IMR-90 (cell line): Measurements from ENCODE around the gene UBN1. TPM values are rescaled to one million over a fixed set of nuclear protein-coding genes. Genes with fewer than 3 reads are reported as not detected.

Experiments
- ATAC-seq: fragments of 200-7000 bp; cut with Tn5 transposase; 2 replicates; pipeline ENCODE4 v1.9.1; 2020; ENCODE audit warnings: low read depth, mild to moderate bottlenecking, moderate library complexity
- BruUV-seq: library from RNA; stranded (reverse); fragments of 400-500 nt; replicated peaks from 2 replicates; lab custom pipeline; 2021; lab: Mats Ljungman, UMichigan
- CTCF ChIA-PET: fragments of 300-600 bp; formaldehyde crosslinking; extraction: SDS; loops from one replicate; lab custom pipeline; 2021; ENCODE audit warnings: antibody characterized with exemption; lab: Yijun Ruan, JAX
- POLR2A ChIA-PET: fragments of 300-600 bp; sonication (Branson Sonifier 250); formaldehyde crosslinking; loops from one replicate; lab custom pipeline; 2022; ENCODE audit warnings: antibody characterized with exemption; ENCODE audit not compliant: unreplicated experiment; lab: Charles Lee
- DNase-seq: peaks from one replicate; pipeline ENCODE4 v3.0.0; 2013
- H2AFZ ChIP-seq: replicated peaks from 2 replicates; pipeline ENCODE3; 2013; ENCODE audit warnings: low read length, mild to moderate bottlenecking; ENCODE audit not compliant: poor library complexity
- H2AK5ac ChIP-seq: 2 replicates; pipeline ENCODE4 v1.6.1; 2013; ENCODE audit warnings: low read depth, low read length, inconsistent platforms
- H2AK9ac ChIP-seq: replicated peaks from 2 replicates; pipeline ENCODE3; 2013; ENCODE audit warnings: mild to moderate bottlenecking, low read depth, low read length, moderate library complexity; ENCODE audit not compliant: poor library complexity
- H2BK120ac ChIP-seq: 2 replicates; pipeline ENCODE4 v1.6.1; 2013; ENCODE audit warnings: low read depth, low read length, inconsistent platforms
- H2BK15ac ChIP-seq: 3 replicates; pipeline ENCODE4 v1.6.1; 2013; ENCODE audit warnings: low read depth, low read length, inconsistent platforms
- H2BK20ac ChIP-seq: 2 replicates; pipeline ENCODE4 v1.6.1; 2013; ENCODE audit warnings: low read depth, mild to moderate bottlenecking, inconsistent platforms, low read length, moderate library complexity
- H2BK5ac ChIP-seq: 2 replicates; pipeline ENCODE4 v1.6.1; 2013; ENCODE audit warnings: mild to moderate bottlenecking, low read depth, low read length, inconsistent platforms; ENCODE audit not compliant: poor library complexity, severe bottlenecking
- H3K14ac ChIP-seq: replicated peaks from 2 replicates; pipeline ENCODE4 v1.6.1; 2013; ENCODE audit warnings: low read depth, low read length, inconsistent platforms
- H3K18ac ChIP-seq: 2 replicates; pipeline ENCODE4 v1.6.1; 2013; ENCODE audit warnings: low read depth, low read length, control low read depth
- H3K23ac ChIP-seq: 2 replicates; pipeline ENCODE4 v1.6.1; 2013; ENCODE audit warnings: low read depth, low read length, inconsistent platforms
- H3K27ac ChIP-seq: 2 replicates; pipeline ENCODE4 v1.5.1; 2013; ENCODE audit warnings: mild to moderate bottlenecking, control low read depth, low read length; ENCODE audit not compliant: insufficient read depth
- H3K27me3 ChIP-seq: 2 replicates; pipeline ENCODE4 v1.6.1; 2013; ENCODE audit warnings: low read length; ENCODE audit not compliant: control insufficient read depth, insufficient read depth
- H3K36me3 ChIP-seq: 2 replicates; pipeline ENCODE4 v1.6.1; 2013; ENCODE audit warnings: low read length, mixed read lengths; ENCODE audit not compliant: control insufficient read depth, insufficient read depth
- H3K4ac ChIP-seq: 2 replicates; pipeline ENCODE4 v1.6.1; 2013; ENCODE audit warnings: low read depth, low read length, inconsistent platforms
- H3K4me1 ChIP-seq: 2 replicates; pipeline ENCODE4 v1.6.1; 2013; ENCODE audit warnings: low read length, mixed read lengths; ENCODE audit not compliant: control insufficient read depth, insufficient read depth
- H3K4me2 ChIP-seq: 2 replicates; pipeline ENCODE4 v1.6.1; 2013; ENCODE audit warnings: low read depth, mild to moderate bottlenecking, control low read depth, low read length, moderate library complexity
- H3K4me3 ChIP-seq: 2 replicates; pipeline ENCODE4 v1.5.1; 2013; ENCODE audit warnings: low read depth, mild to moderate bottlenecking, control low read depth, low read length, moderate library complexity; ENCODE audit not compliant: insufficient read depth
- H3K56ac ChIP-seq: 2 replicates; pipeline ENCODE4 v1.6.1; 2013; ENCODE audit warnings: low read length, inconsistent platforms; ENCODE audit not compliant: insufficient read depth; ENCODE audit errors: extremely low read depth
- H3K79me1 ChIP-seq, 2 experiments: 2 replicates each; pipeline ENCODE4 v1.6.1; 2013; ENCODE audit warnings: low read length in 2 of 2, inconsistent platforms in 1 of 2, low read depth in 1 of 2
- H3K9ac ChIP-seq: 2 replicates; pipeline ENCODE4 v1.6.1; 2013; ENCODE audit warnings: low read depth, low read length, control low read depth
- H3K9me1 ChIP-seq: 2 replicates; pipeline ENCODE4 v1.6.1; 2013; ENCODE audit warnings: low read length, inconsistent platforms; ENCODE audit not compliant: insufficient read depth
- H3K9me3 ChIP-seq: 2 replicates; pipeline ENCODE4 v1.6.1; 2013; ENCODE audit warnings: low read length; ENCODE audit not compliant: control insufficient read depth, insufficient read depth
- H4K20me1 ChIP-seq: 2 replicates; pipeline ENCODE4 v1.6.1; 2013; ENCODE audit warnings: low read length, inconsistent platforms; ENCODE audit not compliant: insufficient read depth
- H4K5ac ChIP-seq: 2 replicates; pipeline ENCODE4 v1.6.1; 2013; ENCODE audit warnings: mild to moderate bottlenecking, low read depth, low read length, control low read depth
- H4K8ac ChIP-seq, 2 experiments: 2 replicates each; pipeline ENCODE4 v1.6.1; 2013; ENCODE audit warnings: low read depth in 2 of 2, low read length in 2 of 2, control low read depth in 1 of 2, inconsistent platforms in 1 of 2
- H4K91ac ChIP-seq: 2 replicates; pipeline ENCODE4 v1.6.1; 2013; ENCODE audit warnings: low read depth, low read length, inconsistent platforms; ENCODE audit not compliant: insufficient read depth
- BHLHE40 ChIP-seq: fragments of 150-350 bp; IDR thresholded peaks from 2 replicates; pipeline ENCODE4 v1.6.1; 2016; ENCODE audit warnings: mild to moderate bottlenecking, low read depth, low read length
- CEBPB ChIP-seq: IDR thresholded peaks from 2 replicates; pipeline ENCODE4 v1.6.1; 2012; ENCODE audit warnings: low read depth, low read length, improper control_type of control experiment
- CHD1 ChIP-seq: IDR thresholded peaks from 2 replicates; pipeline ENCODE4 v1.6.1; 2012; ENCODE audit warnings: low read depth, low read length, improper control_type of control experiment
- CTCF ChIP-seq: conservative IDR thresholded peaks from 2 replicates; pipeline ENCODE4 v1.5.1; 2012; ENCODE audit warnings: mild to moderate bottlenecking, low read depth, low read length, improper control_type of control experiment
- ELK1 ChIP-seq: fragments of 150-350 bp; IDR thresholded peaks from 2 replicates; pipeline ENCODE4 v1.6.1; 2016; ENCODE audit warnings: low read depth, mild to moderate bottlenecking, low read length, moderate library complexity, borderline replicate concordance
- FOS ChIP-seq: fragments of 150-350 bp; IDR thresholded peaks from 2 replicates; pipeline ENCODE4 v1.6.1; 2016; ENCODE audit warnings: low read depth, low read length
- MAFK ChIP-seq: IDR thresholded peaks from 2 replicates; pipeline ENCODE4 v1.6.1; 2012; ENCODE audit warnings: low read depth, low read length, improper control_type of control experiment
- MAZ ChIP-seq: IDR thresholded peaks from 2 replicates; pipeline ENCODE4 v1.6.1; 2012; ENCODE audit warnings: low read depth, mild to moderate bottlenecking, low read length, improper control_type of control experiment, moderate library complexity, borderline replicate concordance
- MXI1 ChIP-seq: IDR thresholded peaks from 2 replicates; pipeline ENCODE4 v1.6.1; 2012; ENCODE audit warnings: low read depth, mild to moderate bottlenecking, low read length, moderate library complexity, borderline replicate concordance
- NFE2L2 ChIP-seq: fragments of 150-350 bp; IDR thresholded peaks from 2 replicates; pipeline ENCODE4 v1.6.1; 2016; ENCODE audit warnings: low read depth, mild to moderate bottlenecking, low read length
- POLR2A ChIP-seq: IDR thresholded peaks from 2 replicates; pipeline ENCODE4 v1.6.1; 2012; ENCODE audit warnings: mild to moderate bottlenecking, low read depth, low read length
- RAD21 ChIP-seq: IDR thresholded peaks from 2 replicates; pipeline ENCODE4 v1.6.1; 2012; ENCODE audit warnings: low read length, improper control_type of control experiment
- RCOR1 ChIP-seq: IDR thresholded peaks from 2 replicates; pipeline ENCODE4 v1.6.1; 2012; ENCODE audit warnings: mild to moderate bottlenecking, low read length, improper control_type of control experiment; ENCODE audit not compliant: insufficient replicate concordance
- RFX5 ChIP-seq: IDR thresholded peaks from 2 replicates; pipeline ENCODE4 v1.8.0; 2012; ENCODE audit warnings: low read depth, mild to moderate bottlenecking, low read length, moderate library complexity
- SMC3 ChIP-seq: fragments of 150-350 bp; IDR thresholded peaks from 2 replicates; pipeline ENCODE4 v1.6.1; 2016; ENCODE audit warnings: low read depth, mild to moderate bottlenecking, antibody characterized with exemption, low read length, moderate library complexity
- WGBS, 2 experiments: methylation state at CpG; one replicate each; pipeline versions ENCODE4 v1.1.5 to v1.1.7; 2013; ENCODE audit warnings: missing lambda C conversion rate in 2 of 2; ENCODE audit not compliant: insufficient read length in 1 of 2; ENCODE audit errors: extremely low coverage in 2 of 2; 5-methylcytosine and 5-hydroxymethylcytosine counted together
- dilution Hi-C: fragments of 300-500 bp; cut with HindIII; formaldehyde crosslinking; loops from one replicate; pipeline ENCODE4 v1.14.3; 2018; ENCODE audit warnings: low sequenced_read_pairs; ENCODE audit not compliant: unreplicated experiment
- in situ Hi-C: fragments of 300-500 bp; cut with MboI; formaldehyde crosslinking; loops from 3 replicates; pipeline ENCODE4 v1.14.3; 2019; ENCODE audit warnings: low sequenced_read_pairs, inconsistent platforms, mixed read lengths
- intact Hi-C: fragments of 100-400 bp; cut with micrococcal nuclease; formaldehyde crosslinking; loops from 2 replicates; pipeline ENCODE4 v1.10.0; 2022
- polyA plus RNA-seq, 3 experiments: library from polyadenylated mRNA; depleted of rRNA; stranded (reverse); fragments of >200 nt; gene quantifications; 2 replicates each; pipeline ENCODE4 v1.2.3, GENCODE V29; 2012; ENCODE audit warnings: low replicate concordance in 1 of 3
- total RNA-seq: library from RNA; depleted of rRNA; stranded (reverse); fragments of >200 nt; gene quantifications from 2 replicates; pipeline ENCODE4 v1.2.3, GENCODE V29; 2012

UBN1 gene
- total and polyA plus RNA-seq, 2 of the 4 experiments (the other 2 are of a cell fraction): 5.7 to 16.3 TPM

GRCh38 chr16:4855804-4856203 is 8.5 kb downstream of the UBN1 start:
- peaks cover 21 to 62% of the 10 kb centered on the region in 2 experiments for H3K79me1 ChIP-seq
- no peaks in the 10 kb centered on the region for H3K9me3 ChIP-seq
- no peak overlapping the region for H4K5ac ChIP-seq
- no TSS peak for BruUV-seq
- no peak overlapping the region for H2AK5ac ChIP-seq
- intact Hi-C loops (no loop called here), in situ Hi-C loops (no loop called here), dilution Hi-C loops (no loop called here)
- H3K36me3 ChIP-seq: peaks cover 46% of the 10 kb centered on the region
- no peak overlapping the region for H3K27ac ChIP-seq
- no peak overlapping the region for H2AFZ ChIP-seq
- H3K4me2 ChIP-seq: no peak overlapping the region
- no peak overlapping the region for H3K18ac ChIP-seq
- H3K4me3 ChIP-seq: no peak overlapping the region
- no peaks in the 10 kb centered on the region for H3K27me3 ChIP-seq
- H2BK120ac ChIP-seq: no peak overlapping the region
- ChIA-PET CTCF (no interaction called here), POLR2A (no interaction called here)
- H3K56ac ChIP-seq: no peak overlapping the region
- WGBS, 2 experiments: no CpG with 5 or more reads among the region's 2 CpGs
- ATAC-seq (no peak), DNase-seq (no peak)
- peaks cover 4% of the 10 kb centered on the region; the same call in 1 of the 2 replicates for H3K9me1 ChIP-seq
- no peak overlapping the region for H2BK20ac ChIP-seq
- TF ChIP-seq RCOR1 (no peak), CHD1 (no peak), NFE2L2 (no peak), MAFK (no peak), RFX5 (no peak), SMC3 (no peak), FOS (no peak), POLR2A (no peak), CTCF (no peak), MAZ (no peak), MXI1 (no peak), RAD21 (no peak), BHLHE40 (no peak), CEBPB (no peak), ELK1 (no peak)
- no peak overlapping the region for H4K8ac ChIP-seq
- peaks cover 3% of the 10 kb centered on the region for H3K4me1 ChIP-seq
- no peak overlapping the region for H2BK5ac ChIP-seq
- H4K91ac ChIP-seq: no peak overlapping the region
- H3K14ac ChIP-seq: no peak overlapping the region
- H3K9ac ChIP-seq: no peak overlapping the region
- H3K23ac ChIP-seq: no peak overlapping the region
- peaks cover 20% of the 10 kb centered on the region for H4K20me1 ChIP-seq
- no peak overlapping the region for H2BK15ac ChIP-seq
- no peak overlapping the region for H2AK9ac ChIP-seq
- H3K4ac ChIP-seq: no peak overlapping the region
